NB4 (cell line): Measurements from ENCODE around the gene BNC2.

Source experiments
- DNase-seq: peaks from one replicate; pipeline ENCODE4 v3.0.0; 2010; ENCODE audit warnings: low read depth
- H3K4me3 ChIP-seq: one replicate; pipeline ENCODE4 v1.5.1; 2011; ENCODE audit warnings: mild to moderate bottlenecking, low read depth, low read length, moderate library complexity
- MAX ChIP-seq: IDR thresholded peaks from 2 replicates; pipeline ENCODE4 v1.6.1; 2011; ENCODE audit warnings: low read depth, low read length
- MYC ChIP-seq: IDR thresholded peaks from 2 replicates; pipeline ENCODE4 v1.6.1; 2011; ENCODE audit warnings: low read depth, low read length
- POLR2A ChIP-seq: IDR thresholded peaks from 2 replicates; pipeline ENCODE4 v1.6.1; 2011; ENCODE audit warnings: mild to moderate bottlenecking; ENCODE audit not compliant: insufficient read length; ENCODE audit errors: extremely low read depth
- TF ChIP-seq, protein P1 (sequence below): IDR thresholded peaks from one replicate; pipeline ENCODE4 v1.5.1; 2012; ENCODE audit warnings: low read depth, low read length

Gene BNC2

GRCh38 chr9:16817514-16817913, 53.0 kb downstream of the BNC2 start:
- no peak for DNase-seq
- no peak overlapping the region for H3K4me3 ChIP-seq
- no peak for TF ChIP-seq MAX
- no peak for TF ChIP-seq POLR2A
- TF ChIP-seq, protein P1, sequence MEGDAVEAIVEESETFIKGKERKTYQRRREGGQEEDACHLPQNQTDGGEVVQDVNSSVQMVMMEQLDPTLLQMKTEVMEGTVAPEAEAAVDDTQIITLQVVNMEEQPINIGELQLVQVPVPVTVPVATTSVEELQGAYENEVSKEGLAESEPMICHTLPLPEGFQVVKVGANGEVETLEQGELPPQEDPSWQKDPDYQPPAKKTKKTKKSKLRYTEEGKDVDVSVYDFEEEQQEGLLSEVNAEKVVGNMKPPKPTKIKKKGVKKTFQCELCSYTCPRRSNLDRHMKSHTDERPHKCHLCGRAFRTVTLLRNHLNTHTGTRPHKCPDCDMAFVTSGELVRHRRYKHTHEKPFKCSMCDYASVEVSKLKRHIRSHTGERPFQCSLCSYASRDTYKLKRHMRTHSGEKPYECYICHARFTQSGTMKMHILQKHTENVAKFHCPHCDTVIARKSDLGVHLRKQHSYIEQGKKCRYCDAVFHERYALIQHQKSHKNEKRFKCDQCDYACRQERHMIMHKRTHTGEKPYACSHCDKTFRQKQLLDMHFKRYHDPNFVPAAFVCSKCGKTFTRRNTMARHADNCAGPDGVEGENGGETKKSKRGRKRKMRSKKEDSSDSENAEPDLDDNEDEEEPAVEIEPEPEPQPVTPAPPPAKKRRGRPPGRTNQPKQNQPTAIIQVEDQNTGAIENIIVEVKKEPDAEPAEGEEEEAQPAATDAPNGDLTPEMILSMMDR: no peak
- no peak for TF ChIP-seq MYC

- DNase-seq: no peak
- no peak overlapping the region for H3K4me3 ChIP-seq
- TF ChIP-seq POLR2A (no peak), MYC (no peak)
These were observed 53.5 kb downstream of the BNC2 start for GRCh38 chr9:16817002-16817401.

GRCh38 chr9:16816011-16816410, 54.5 kb downstream of the BNC2 start:
- TF ChIP-seq MAX: no peak
- no peak for TF ChIP-seq POLR2A
- TF ChIP-seq, protein P1: no peak
- TF ChIP-seq MYC: no peak
- H3K4me3 ChIP-seq: no peak overlapping the region
- DNase-seq: no peak

GRCh38 chr9:16815079-16815478, 55.4 kb downstream of the BNC2 start:
- DNase-seq: no peak
- TF ChIP-seq MYC: no peak
- TF ChIP-seq, protein P1: no peak
- H3K4me3 ChIP-seq: no peak overlapping the region

- TF ChIP-seq MAX (no peak), MYC (no peak), POLR2A (no peak)
- TF ChIP-seq, protein P1: no peak
- DNase-seq: no peak
These were observed 56.6 kb downstream of the BNC2 start for GRCh38 chr9:16813838-16814237.

GRCh38 chr9:16811987-16812685, 58.3 kb downstream of the BNC2 start:
- H3K4me3 ChIP-seq: no peak overlapping the region
- no peak for TF ChIP-seq MAX
- TF ChIP-seq, protein P1: no peak
- TF ChIP-seq POLR2A: no peak
- DNase-seq: no peak

More at GRCh38 chr9:16813838-16814237, 56.6 kb downstream of the BNC2 start:
- no peak overlapping the region for H3K4me3 ChIP-seq
